Measurements from ENCODE around the gene UFSP1.
"Not testable (repeated sequence)": the region's sequence is repeated elsewhere in the genome, so short reads cannot be mapped to it uniquely, and the experiment has no call there.

UFSP1 gene

GRCh38 chr7:100864263-100864845, 25.2 kb downstream of the UFSP1 start:
- Histone ChIP-seq H3K36me3 (ENCODE audit: control insufficient read depth, insufficient read depth, low read length, severe bottlenecking) (peaks cover 13% of the 10 kb centered on the region), H3K4me1 (ENCODE audit: control insufficient read depth, insufficient read depth, low read length) (peaks cover 22% of the 10 kb centered on the region), H3K9me3 (ENCODE audit: control insufficient read depth, low read length) (no peaks in the 10 kb centered on the region), H3K9ac (ENCODE audit: low read length) (no peak overlapping the region), H3K4me3 (ENCODE audit: low read length) (no peak overlapping the region), H3K27me3 (replicated peaks; ENCODE audit: control insufficient read depth, insufficient read depth, low read length) (no peaks in the 10 kb centered on the region)
- no peak for DNase-seq (ENCODE audit: low read depth)

- no peak overlapping the region for H3K4me3 ChIP-seq (ENCODE audit: low read length)
- DNase-seq (ENCODE audit: low read depth), result no peak
Measured at GRCh38 chr7:100863406-100863950, 26.0 kb downstream of the UFSP1 start.

GRCh38 chr7:100861616-100861985, 27.9 kb downstream of the UFSP1 start:
- no peaks in the 10 kb centered on the region for H3K9me3 ChIP-seq (ENCODE audit: control insufficient read depth, low read length)
- DNase-seq (ENCODE audit: low read depth), result no peak
- peaks cover 13% of the 10 kb centered on the region for H3K36me3 ChIP-seq (ENCODE audit: control insufficient read depth, insufficient read depth, low read length, severe bottlenecking)
- H3K9ac ChIP-seq (ENCODE audit: low read length), result no peak overlapping the region
- no peaks in the 10 kb centered on the region for H3K27me3 ChIP-seq (replicated peaks; ENCODE audit: control insufficient read depth, insufficient read depth, low read length)
- H3K4me1 ChIP-seq (ENCODE audit: control insufficient read depth, insufficient read depth, low read length), result peaks cover 11% of the 10 kb centered on the region
- H3K4me3 ChIP-seq (ENCODE audit: low read length), result no peak overlapping the region

More at GRCh38 chr7:100863406-100863950, 26.0 kb downstream of the UFSP1 start:
- H3K36me3 ChIP-seq (ENCODE audit: control insufficient read depth, insufficient read depth, low read length, severe bottlenecking), result peaks cover 13% of the 10 kb centered on the region
- H3K9me3 ChIP-seq (ENCODE audit: control insufficient read depth, low read length), result no peaks in the 10 kb centered on the region
- H3K9ac ChIP-seq (ENCODE audit: low read length), result no peak overlapping the region
- H3K4me1 ChIP-seq (ENCODE audit: control insufficient read depth, insufficient read depth, low read length), result peaks cover 15% of the 10 kb centered on the region
- H3K27me3 ChIP-seq (replicated peaks; ENCODE audit: control insufficient read depth, insufficient read depth, low read length), result no peaks in the 10 kb centered on the region

- no peak overlapping the region for H3K9ac ChIP-seq (ENCODE audit: low read length)
- peaks cover 7% of the 10 kb centered on the region for H3K4me1 ChIP-seq (ENCODE audit: control insufficient read depth, insufficient read depth, low read length)
- H3K27me3 ChIP-seq (replicated peaks; ENCODE audit: control insufficient read depth, insufficient read depth, low read length), result no peaks in the 10 kb centered on the region
- H3K9me3 ChIP-seq (ENCODE audit: control insufficient read depth, low read length), result no peaks in the 10 kb centered on the region
- no peak for DNase-seq (ENCODE audit: low read depth)
- H3K36me3 ChIP-seq (ENCODE audit: control insufficient read depth, insufficient read depth, low read length, severe bottlenecking), result peaks cover 13% of the 10 kb centered on the region
- H3K4me3 ChIP-seq (ENCODE audit: low read length), result no peak overlapping the region
Measured at GRCh38 chr7:100860702-100861615, 28.6 kb downstream of the UFSP1 start.

- DNase-seq (ENCODE audit: low read depth), result no peak
- Histone ChIP-seq H3K27me3 (replicated peaks; ENCODE audit: control insufficient read depth, insufficient read depth, low read length) (no peaks in the 10 kb centered on the region), H3K4me1 (ENCODE audit: control insufficient read depth, insufficient read depth, low read length) (peaks cover 7% of the 10 kb centered on the region), H3K9ac (ENCODE audit: low read length) (no peak overlapping the region), H3K36me3 (ENCODE audit: control insufficient read depth, insufficient read depth, low read length, severe bottlenecking) (peaks cover 13% of the 10 kb centered on the region), H3K4me3 (ENCODE audit: low read length) (no peak overlapping the region), H3K9me3 (ENCODE audit: control insufficient read depth, low read length) (no peaks in the 10 kb centered on the region)
Measured at GRCh38 chr7:100859856-100860255, 29.7 kb downstream of the UFSP1 start.

- Histone ChIP-seq H3K36me3 (ENCODE audit: control insufficient read depth, insufficient read depth, low read length, severe bottlenecking) (peaks cover 10% of the 10 kb centered on the region), H3K27me3 (replicated peaks; ENCODE audit: control insufficient read depth, insufficient read depth, low read length) (no peaks in the 10 kb centered on the region), H3K4me1 (ENCODE audit: control insufficient read depth, insufficient read depth, low read length) (peaks cover 8% of the 10 kb centered on the region), H3K9me3 (ENCODE audit: control insufficient read depth, low read length) (no peaks in the 10 kb centered on the region), H3K4me3 (ENCODE audit: low read length) (no peak overlapping the region), H3K9ac (ENCODE audit: low read length) (no peak overlapping the region)
- DNase-seq (ENCODE audit: low read depth), result no peak
Measured at GRCh38 chr7:100856871-100857282, 32.6 kb downstream of the UFSP1 start.

GRCh38 chr7:100855515-100855914, 34.0 kb downstream of the UFSP1 start:
- H3K36me3 ChIP-seq (ENCODE audit: control insufficient read depth, insufficient read depth, low read length, severe bottlenecking), result no peaks in the 10 kb centered on the region
- no peak overlapping the region for H3K9ac ChIP-seq (ENCODE audit: low read length)
- H3K4me1 ChIP-seq (ENCODE audit: control insufficient read depth, insufficient read depth, low read length), result peaks cover 8% of the 10 kb centered on the region

GRCh38 chr7:100854899-100855298, 34.6 kb downstream of the UFSP1 start:
- not testable (repeated sequence) for H3K9ac ChIP-seq (ENCODE audit: low read length); H3K36me3 ChIP-seq (ENCODE audit: control insufficient read depth, insufficient read depth, low read length, severe bottlenecking); H3K4me1 ChIP-seq (ENCODE audit: control insufficient read depth, insufficient read depth, low read length); H3K27me3 ChIP-seq (replicated peaks; ENCODE audit: control insufficient read depth, insufficient read depth, low read length); DNase-seq (ENCODE audit: low read depth); H3K4me3 ChIP-seq (ENCODE audit: low read length); H3K9me3 ChIP-seq (ENCODE audit: control insufficient read depth, low read length)

More at GRCh38 chr7:100855515-100855914, 34.0 kb downstream of the UFSP1 start:
- Histone ChIP-seq H3K27me3 (replicated peaks; ENCODE audit: control insufficient read depth, insufficient read depth, low read length) (no peaks in the 10 kb centered on the region), H3K9me3 (ENCODE audit: control insufficient read depth, low read length) (no peaks in the 10 kb centered on the region), H3K4me3 (ENCODE audit: low read length) (no peak overlapping the region)
- no peak for DNase-seq (ENCODE audit: low read depth)

GRCh38 chr7:100854146-100854895, 35.2 kb downstream of the UFSP1 start:
- no peak for DNase-seq (ENCODE audit: low read depth)
- Histone ChIP-seq H3K4me1 (ENCODE audit: control insufficient read depth, insufficient read depth, low read length) (peaks cover 8% of the 10 kb centered on the region), H3K36me3 (ENCODE audit: control insufficient read depth, insufficient read depth, low read length, severe bottlenecking) (no peaks in the 10 kb centered on the region), H3K27me3 (replicated peaks; ENCODE audit: control insufficient read depth, insufficient read depth, low read length) (no peaks in the 10 kb centered on the region), H3K9ac (ENCODE audit: low read length) (no peak overlapping the region), H3K9me3 (ENCODE audit: control insufficient read depth, low read length) (no peaks in the 10 kb centered on the region), H3K4me3 (ENCODE audit: low read length) (no peak overlapping the region)

GRCh38 chr7:100852048-100852872, 37.3 kb downstream of the UFSP1 start, which contains the start of gene SLC12A9:
Gene SLC12A9, plus strand, starts transcription at chr7:100852713. Its CDS starts 1,485 bp downstream, at chr7:100854198.
- no peaks in the 10 kb centered on the region for H3K36me3 ChIP-seq (ENCODE audit: control insufficient read depth, insufficient read depth, low read length, severe bottlenecking)
- peak within 1 kb of the TSS; percentile 88 for H3K9ac ChIP-seq (ENCODE audit: low read length)
- H3K4me3 ChIP-seq (ENCODE audit: low read length), result peak within 1 kb of the TSS; percentile 88
- no peaks in the 10 kb centered on the region for H3K9me3 ChIP-seq (ENCODE audit: control insufficient read depth, low read length)
- peak; percentile 96 for DNase-seq (ENCODE audit: low read depth)
- H3K27me3 ChIP-seq (replicated peaks; ENCODE audit: control insufficient read depth, insufficient read depth, low read length), result no peaks in the 10 kb centered on the region
- H3K4me1 ChIP-seq (ENCODE audit: control insufficient read depth, insufficient read depth, low read length), result peaks cover 8% of the 10 kb centered on the region

All from adipocyte (in vitro differentiated cells).